NCI-H1105 (cell line): ENCODE measurements around the gene NAP1L3.
A peak's percentile ranks its signal among the peaks of the same experiment; 100 is the strongest.

Source experiments
- DNase-seq: peaks from one replicate; lab custom pipeline; 2025; lab: John Stamatoyannopoulos, UW

NAP1L3 gene

GRCh38 chrX:93673056-93673868, at the start of gene NAP1L3:
Gene NAP1L3 (minus strand): TSS chrX:93673578. CDS start chrX:93673304, 274 bp downstream.
- DNase-seq = peak; percentile 78

GRCh38 chrX:93711076-93711475, 37.7 kb upstream of the NAP1L3 start:
- no peak for DNase-seq

GRCh38 chrX:93703701-93704100, 30.3 kb upstream of the NAP1L3 start:
- DNase-seq = no peak

- DNase-seq = no peak
Observed at GRCh38 chrX:93695981-93696380, 22.6 kb upstream of the NAP1L3 start.

- peak; percentile 46 for DNase-seq
Observed at GRCh38 chrX:93673869-93674271, 492 bp upstream of the NAP1L3 start, which contains the start of gene FAM133A. Gene FAM133A (plus strand): TSS chrX:93674206. CDS start chrX:93709420, 35,214 bp downstream.

- DNase-seq = no peak
Observed at GRCh38 chrX:93660575-93660974, 12.8 kb downstream of the NAP1L3 start.

GRCh38 chrX:93649381-93649780, 24.0 kb downstream of the NAP1L3 start:
- no peak for DNase-seq

- DNase-seq = no peak
Observed at GRCh38 chrX:93637591-93637990, 35.8 kb downstream of the NAP1L3 start.
